Fibroblast of mammary gland (primary cell): Measurements from ENCODE around the gene IL1R2.

Experiments
- DNase-seq: peaks from one replicate; pipeline ENCODE4 v3.0.0-alpha.2; 2010; ENCODE audit warnings: low read depth
- H3K4me3 ChIP-seq: 2 replicates; pipeline ENCODE4 v1.5.1; 2011; ENCODE audit warnings: low read depth, mild to moderate bottlenecking, low read length, moderate library complexity; ENCODE audit not compliant: control insufficient read depth
- TF ChIP-seq, protein P1 (sequence below): conservative IDR thresholded peaks from 2 replicates; pipeline ENCODE4 v1.5.1; 2011; ENCODE audit warnings: low read depth, low read length, inconsistent platforms; ENCODE audit not compliant: control insufficient read depth, insufficient read depth

IL1R2 gene

DNA sequence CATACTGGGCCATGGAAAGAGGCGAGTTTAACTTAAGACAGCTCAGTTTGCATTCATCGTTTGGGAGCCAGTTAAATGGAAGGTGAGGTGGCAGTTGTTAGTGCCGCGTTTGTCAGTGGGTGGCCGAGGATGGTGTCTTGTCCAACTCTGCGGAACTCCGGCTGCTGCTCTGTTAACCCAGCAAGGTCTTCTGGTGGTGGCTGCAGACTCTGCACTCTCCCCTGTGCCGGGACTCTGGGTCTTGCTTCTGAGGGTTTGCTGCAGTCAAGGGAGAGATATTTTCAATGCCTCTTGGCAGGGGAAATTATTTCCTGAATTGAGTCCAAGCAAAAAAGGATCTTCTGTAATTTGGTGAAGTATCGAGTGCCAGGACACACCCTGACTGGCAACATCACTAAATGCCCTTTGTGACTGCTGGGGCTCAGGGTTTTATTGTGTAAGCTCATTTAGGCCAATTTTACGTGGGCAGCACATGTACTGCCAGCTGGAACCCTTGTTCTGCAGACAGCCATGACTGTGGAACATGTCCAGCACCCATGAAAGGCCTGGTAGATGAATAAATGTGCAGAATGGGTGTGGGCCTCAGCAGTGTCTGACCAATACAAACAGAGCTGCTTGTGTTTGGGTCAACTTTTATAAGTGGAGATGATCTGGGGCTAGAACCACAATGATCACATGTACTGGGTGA is 58.1 kb downstream of the IL1R2 start:
- peak; percentile 80 for DNase-seq
- TF ChIP-seq, protein P1, sequence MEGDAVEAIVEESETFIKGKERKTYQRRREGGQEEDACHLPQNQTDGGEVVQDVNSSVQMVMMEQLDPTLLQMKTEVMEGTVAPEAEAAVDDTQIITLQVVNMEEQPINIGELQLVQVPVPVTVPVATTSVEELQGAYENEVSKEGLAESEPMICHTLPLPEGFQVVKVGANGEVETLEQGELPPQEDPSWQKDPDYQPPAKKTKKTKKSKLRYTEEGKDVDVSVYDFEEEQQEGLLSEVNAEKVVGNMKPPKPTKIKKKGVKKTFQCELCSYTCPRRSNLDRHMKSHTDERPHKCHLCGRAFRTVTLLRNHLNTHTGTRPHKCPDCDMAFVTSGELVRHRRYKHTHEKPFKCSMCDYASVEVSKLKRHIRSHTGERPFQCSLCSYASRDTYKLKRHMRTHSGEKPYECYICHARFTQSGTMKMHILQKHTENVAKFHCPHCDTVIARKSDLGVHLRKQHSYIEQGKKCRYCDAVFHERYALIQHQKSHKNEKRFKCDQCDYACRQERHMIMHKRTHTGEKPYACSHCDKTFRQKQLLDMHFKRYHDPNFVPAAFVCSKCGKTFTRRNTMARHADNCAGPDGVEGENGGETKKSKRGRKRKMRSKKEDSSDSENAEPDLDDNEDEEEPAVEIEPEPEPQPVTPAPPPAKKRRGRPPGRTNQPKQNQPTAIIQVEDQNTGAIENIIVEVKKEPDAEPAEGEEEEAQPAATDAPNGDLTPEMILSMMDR: no peak
- no peak overlapping the region for H3K4me3 ChIP-seq

DNA sequence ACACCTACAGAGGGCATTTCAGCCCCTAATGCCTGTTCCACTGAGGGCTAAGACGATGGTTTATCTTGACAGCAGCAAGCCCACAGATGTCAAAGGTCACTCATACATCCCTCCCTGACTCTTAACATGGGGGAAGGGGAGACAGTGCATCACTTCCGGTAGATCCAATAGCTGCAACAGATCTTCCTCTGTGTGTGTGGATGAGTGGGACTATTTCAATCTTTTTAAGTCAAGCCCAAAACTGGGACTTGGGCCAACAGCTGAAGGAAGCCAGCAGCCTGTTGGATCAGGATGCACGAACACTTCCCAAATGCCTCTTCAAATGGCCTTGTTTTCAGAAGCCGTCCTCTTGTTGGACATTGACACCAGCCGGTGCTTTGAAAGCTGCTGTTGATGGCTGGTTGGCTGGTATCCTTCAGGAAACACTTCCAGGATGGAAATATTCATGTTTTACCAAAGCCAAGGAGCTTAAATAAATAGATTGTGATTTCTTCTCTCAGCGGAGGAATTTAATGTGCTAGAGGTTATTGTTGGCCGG is 59.2 kb downstream of the IL1R2 start:
- no peak overlapping the region for H3K4me3 ChIP-seq
- DNase-seq: peak; percentile 95
- TF ChIP-seq, protein P1: no peak

DNA sequence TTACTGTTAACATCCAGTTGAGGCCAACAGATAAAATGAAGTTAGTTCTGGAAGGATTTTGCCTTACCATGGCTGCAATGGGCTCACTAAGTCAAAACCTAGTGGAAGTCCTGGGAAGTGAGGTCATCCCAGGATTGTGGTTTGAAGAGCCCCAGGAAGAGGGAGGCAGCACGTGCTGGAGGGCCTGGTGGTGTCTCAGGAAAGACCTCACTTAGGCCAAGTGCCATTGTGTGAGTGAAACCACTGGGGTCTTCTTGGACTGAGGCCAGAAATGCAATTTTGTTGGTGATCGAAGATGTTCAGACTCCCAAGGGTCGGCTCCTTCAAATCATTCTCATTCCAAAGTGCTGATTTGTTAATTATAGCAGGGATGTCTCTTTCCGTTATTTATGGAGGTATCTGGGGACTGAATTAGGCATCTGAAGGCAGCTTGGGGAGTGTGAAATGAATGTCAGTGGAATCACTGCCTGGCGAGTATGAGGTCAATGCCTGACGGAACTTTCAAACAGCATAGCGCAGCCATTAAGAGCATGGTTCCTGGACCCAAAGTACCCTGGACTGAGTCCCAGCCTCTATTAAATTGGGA is 60.0 kb downstream of the IL1R2 start:
- TF ChIP-seq, protein P1: peak; percentile 6
- peak; percentile 87 for DNase-seq
- no peak overlapping the region for H3K4me3 ChIP-seq

DNA sequence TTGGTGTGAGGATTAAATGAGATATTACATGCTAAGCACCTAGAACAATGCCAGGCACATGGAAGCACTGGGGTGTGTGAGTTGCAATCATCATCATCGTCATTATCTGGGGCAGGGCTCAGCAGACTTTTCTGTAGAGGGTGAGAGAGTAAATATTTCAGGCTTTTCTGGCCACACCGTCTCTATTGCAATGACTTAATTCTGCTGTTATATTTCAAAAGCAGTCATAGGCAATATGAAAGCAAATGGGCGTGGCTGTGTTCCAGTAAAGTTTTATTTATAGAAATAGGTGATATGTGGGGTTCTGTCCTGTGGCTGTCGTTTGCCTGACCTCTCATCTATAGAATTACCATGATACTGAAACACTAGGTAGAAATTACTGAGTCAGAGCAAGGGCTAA is 60.6 kb downstream of the IL1R2 start:
- no peak overlapping the region for H3K4me3 ChIP-seq
- TF ChIP-seq, protein P1: no peak
- peak; percentile 50 for DNase-seq

DNA sequence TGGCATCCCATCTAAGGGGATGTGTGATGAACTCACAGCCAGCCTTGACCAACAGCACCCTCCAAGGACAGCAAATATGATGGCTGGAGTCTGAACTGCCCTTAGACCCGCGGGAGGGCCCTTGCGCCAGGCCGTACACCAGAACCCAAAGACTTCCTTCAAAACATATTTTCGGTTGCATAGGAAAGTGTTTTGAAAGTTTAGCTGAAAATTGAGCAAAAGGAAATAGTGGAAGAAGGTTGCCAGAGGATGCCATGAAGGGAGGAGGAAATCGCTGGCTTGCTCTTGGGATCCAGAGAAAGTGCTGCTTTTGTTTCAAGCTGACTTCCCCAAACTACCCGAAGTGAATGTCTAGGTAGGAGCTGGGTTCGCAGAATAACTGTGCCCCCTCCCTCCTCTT is 61.3 kb downstream of the IL1R2 start:
- DNase-seq: no peak
- TF ChIP-seq, protein P1: no peak

DNA sequence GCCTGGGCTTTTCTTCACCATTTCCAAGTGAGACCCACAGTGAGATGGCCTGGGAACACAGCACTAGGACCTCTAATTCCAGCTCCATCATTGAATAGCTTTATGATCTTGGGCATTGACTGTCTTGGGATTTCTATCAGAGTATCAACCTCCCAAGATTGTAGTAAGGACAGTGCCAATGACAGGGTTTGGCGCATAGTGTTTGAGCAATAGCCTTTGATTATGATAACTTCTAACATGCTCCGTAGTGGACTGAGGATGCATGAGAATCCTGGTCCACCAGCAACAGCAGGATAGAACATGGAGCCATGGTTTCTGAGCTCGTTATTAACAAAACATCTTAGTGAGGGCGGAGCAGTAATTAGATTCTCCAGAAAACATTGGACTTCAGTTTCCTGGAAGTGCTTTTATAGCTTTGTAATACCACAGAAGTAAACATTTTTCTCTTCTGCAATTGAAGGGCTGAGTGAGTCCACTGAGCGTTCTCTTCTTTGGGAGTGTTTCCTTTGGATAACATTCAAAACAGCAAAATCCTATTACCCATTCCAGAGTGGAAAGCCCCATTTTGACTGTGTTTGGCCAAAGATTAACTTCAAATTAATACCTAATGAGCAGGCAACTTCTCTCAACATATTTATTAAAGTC is 63.7 kb downstream of the IL1R2 start:
- TF ChIP-seq, protein P1: no peak
- peak; percentile 72 for DNase-seq
- no peak overlapping the region for H3K4me3 ChIP-seq

More for the DNA sequence above, 61.3 kb downstream of the IL1R2 start:
- no peak overlapping the region for H3K4me3 ChIP-seq
